HCT116 (cell line): ENCODE measurements around the gene CCDC201.

ENCODE experiments used
- CTCF ChIP-seq, 3 experiments: fragments of 200-600 bp in 1 of 3; sonication (generic) in 1 of 3; IDR thresholded peaks in 2 of 3; conservative IDR thresholded peaks in 1 of 3; 2 replicates each; pipeline ENCODE4 v1.5.1; 2012 to 2017; ENCODE audit warnings: low read depth in 2 of 3, low read length in 2 of 3, antibody characterized with exemption in 1 of 3, borderline replicate concordance in 1 of 3, control low read depth in 1 of 3, mild to moderate bottlenecking in 1 of 3, mixed read lengths in 1 of 3, mixed run types in 1 of 3, moderate library complexity in 1 of 3; ENCODE audit not compliant: insufficient read depth in 1 of 3
- ELF1 ChIP-seq: IDR thresholded peaks from 2 replicates; pipeline ENCODE4 v1.6.1; 2012; ENCODE audit warnings: low read depth, borderline replicate concordance
- EZH2 ChIP-seq: fragments of 200-600 bp; sonication (generic); IDR thresholded peaks from 2 replicates; pipeline ENCODE4 v1.6.1; 2017; ENCODE audit warnings: antibody characterized with exemption, mixed run types
- POLR2A ChIP-seq: IDR thresholded peaks from 2 replicates; pipeline ENCODE4 v1.7.0; 2011; ENCODE audit warnings: borderline replicate concordance; ENCODE audit not compliant: insufficient read depth, insufficient read length; ENCODE audit errors: extremely low read depth
- SRF ChIP-seq: IDR thresholded peaks from 2 replicates; pipeline ENCODE4 v1.6.1; 2012; ENCODE audit warnings: low read depth
- YY1 ChIP-seq: IDR thresholded peaks from 2 replicates; pipeline ENCODE4 v1.6.1; 2011; ENCODE audit warnings: low read length, low read depth, moderate library complexity, mild to moderate bottlenecking; ENCODE audit not compliant: insufficient replicate concordance; ENCODE audit errors: extremely low read depth

GRCh38 chr7:45888185-45888992 lies 15.5 kb upstream of the CCDC201 start, which contains the start of gene IGFBP1:
- TF ChIP-seq CTCF (IDR thresholded peaks at IDR 0.05 in 2 of 3, conservative IDR thresholded peaks at IDR 0.05 in 1 of 3; ENCODE audit: borderline replicate concordance in 1 of 3, insufficient read depth in 1 of 3, low read depth in 2 of 3, low read length in 2 of 3) (no peak), POLR2A (no peak), SRF (no peak), ELF1 (no peak), EZH2 (no peak), YY1 (no peak)
